HL-60 (cell line): Measurements from ENCODE around the gene BTBD19.

Source experiments
- CTCF ChIP-seq: IDR thresholded peaks from one replicate; pipeline ENCODE4 v1.5.1; 2011; ENCODE audit warnings: low read length, control low read depth, inconsistent platforms; ENCODE audit not compliant: insufficient read depth
- SPI1 ChIP-seq: IDR thresholded peaks from 2 replicates; pipeline ENCODE4 v1.6.1; 2012; ENCODE audit warnings: low read depth, mild to moderate bottlenecking, borderline replicate concordance

GRCh38 chr1:44817771-44818495 lies 9.6 kb downstream of the BTBD19 start:
- TF ChIP-seq CTCF = no peak
- no peak for TF ChIP-seq SPI1
